ENCODE results near the gene IREB2.

GRCh38 chr15:78404125-78404524, 33.9 kb upstream of the IREB2 start:
- no peak for TF ChIP-seq CTCF (conservative IDR thresholded peaks at IDR 0.05; ENCODE audit: low read depth, low read length)
- no peak for TF ChIP-seq EZH2 (IDR thresholded peaks at IDR 0.05; ENCODE audit: low read length, unreplicated experiment)
- no peak for TF ChIP-seq EZH2phosphoT487 (IDR thresholded peaks at IDR 0.05; ENCODE audit: borderline replicate concordance, low read length)
